Measurements from ENCODE around the gene IL15RA.
"Not testable (repeated sequence)": the region's sequence is repeated elsewhere in the genome, so short reads cannot be mapped to it uniquely, and the experiment has no call there.

IL15RA gene

GRCh38 chr10:5949009-5949759 is 28.2 kb downstream of the IL15RA start:
- peak; percentile 61 for DNase-seq (ENCODE audit: low spot score)

GRCh38 chr10:5948208-5948585 is 29.1 kb downstream of the IL15RA start:
- DNase-seq (ENCODE audit: low spot score) = no peak

- no peak for DNase-seq (ENCODE audit: low spot score)
Observed at GRCh38 chr10:5947471-5948207, 29.7 kb downstream of the IL15RA start.

- DNase-seq (ENCODE audit: low spot score) = no peak
Observed at GRCh38 chr10:5946786-5947185, 30.6 kb downstream of the IL15RA start.

- not testable (repeated sequence) for DNase-seq (ENCODE audit: low spot score)
Observed at GRCh38 chr10:5946419-5946775, 30.9 kb downstream of the IL15RA start.

GRCh38 chr10:5945561-5946418 is 31.6 kb downstream of the IL15RA start:
- DNase-seq (ENCODE audit: low spot score) = no peak

GRCh38 chr10:5945190-5945509 is 32.2 kb downstream of the IL15RA start:
- DNase-seq (ENCODE audit: low spot score) = no peak

GRCh38 chr10:5944389-5945189 is 32.8 kb downstream of the IL15RA start:
- DNase-seq (ENCODE audit: low spot score) = peak; percentile 50

- DNase-seq (ENCODE audit: low spot score) = no peak
Observed at GRCh38 chr10:5943536-5943935, 33.8 kb downstream of the IL15RA start.

- DNase-seq (ENCODE audit: low spot score) = peak; percentile 52
Observed at GRCh38 chr10:5942474-5942873, 34.9 kb downstream of the IL15RA start.

- no peak for DNase-seq (ENCODE audit: low spot score)
Observed at GRCh38 chr10:5942001-5942400, 35.3 kb downstream of the IL15RA start.

GRCh38 chr10:5941579-5941978 is 35.8 kb downstream of the IL15RA start:
- DNase-seq (ENCODE audit: low spot score) = no peak

GRCh38 chr10:5940807-5941218 is 36.5 kb downstream of the IL15RA start:
- no peak for DNase-seq (ENCODE audit: low spot score)

GRCh38 chr10:5938291-5938690 is 39.1 kb downstream of the IL15RA start:
- DNase-seq (ENCODE audit: low spot score) = no peak

GRCh38 chr10:5937016-5937415 is 40.3 kb downstream of the IL15RA start:
- DNase-seq (ENCODE audit: low spot score) = no peak

- DNase-seq (ENCODE audit: low spot score) = no peak
Observed at GRCh38 chr10:5935628-5936027, 41.7 kb downstream of the IL15RA start.

- no peak for DNase-seq (ENCODE audit: low spot score)
Observed at GRCh38 chr10:5933909-5934546, 43.3 kb downstream of the IL15RA start.

- no peak for DNase-seq (ENCODE audit: low spot score)
Observed at GRCh38 chr10:5932345-5932744, 45.0 kb downstream of the IL15RA start.

GRCh38 chr10:5930272-5930671 is 47.1 kb downstream of the IL15RA start:
- no peak for DNase-seq (ENCODE audit: low spot score)

- no peak for DNase-seq (ENCODE audit: low spot score)
Observed at GRCh38 chr10:5929442-5929841, 47.9 kb downstream of the IL15RA start.

- no peak for DNase-seq (ENCODE audit: low spot score)
Observed at GRCh38 chr10:5927306-5927705, 50.0 kb downstream of the IL15RA start.

GRCh38 chr10:5924889-5925288 is 52.5 kb downstream of the IL15RA start:
- DNase-seq (ENCODE audit: low spot score) = no peak

All from globus pallidus (tissue), 1 donor.